ENCODE measurements around the gene CELSR1.

The CELSR1 gene

GRCh38 chr22:46392137-46392844 lies 145.1 kb downstream of the CELSR1 start:
- DNase-seq, result no peak

DNA sequence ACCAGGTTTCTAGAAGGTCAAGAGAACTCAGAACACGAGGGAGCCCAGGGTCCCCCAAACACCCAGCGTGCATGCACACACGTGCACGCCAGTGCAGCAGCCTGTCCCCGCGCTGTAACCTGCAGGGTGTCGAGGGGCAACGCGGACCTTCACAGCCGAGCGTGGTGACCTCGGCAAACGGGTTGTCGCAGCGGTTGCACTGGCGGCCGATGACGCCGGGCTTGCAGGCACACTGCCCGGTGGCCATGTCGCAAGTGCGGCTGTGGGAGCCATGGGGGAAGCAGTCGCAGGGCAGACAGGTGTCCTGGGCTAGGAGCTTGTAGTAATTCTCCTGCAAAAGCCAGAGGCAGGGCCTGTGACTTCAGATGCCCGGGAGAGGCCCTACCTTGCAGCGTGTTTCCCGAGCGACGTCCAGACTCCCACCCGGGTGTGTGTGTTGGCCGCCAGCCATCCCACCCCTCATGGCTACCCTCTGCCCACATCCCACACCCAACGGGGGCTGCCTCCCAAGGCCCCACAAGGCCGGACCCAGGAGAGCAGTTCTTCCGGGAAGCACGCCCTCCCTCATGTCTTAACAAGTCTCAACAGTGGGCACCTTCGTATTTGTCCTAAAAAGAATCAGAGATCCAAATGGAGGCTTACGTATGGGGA lies 145.8 kb downstream of the CELSR1 start:
- DNase-seq, result no peak

DNA sequence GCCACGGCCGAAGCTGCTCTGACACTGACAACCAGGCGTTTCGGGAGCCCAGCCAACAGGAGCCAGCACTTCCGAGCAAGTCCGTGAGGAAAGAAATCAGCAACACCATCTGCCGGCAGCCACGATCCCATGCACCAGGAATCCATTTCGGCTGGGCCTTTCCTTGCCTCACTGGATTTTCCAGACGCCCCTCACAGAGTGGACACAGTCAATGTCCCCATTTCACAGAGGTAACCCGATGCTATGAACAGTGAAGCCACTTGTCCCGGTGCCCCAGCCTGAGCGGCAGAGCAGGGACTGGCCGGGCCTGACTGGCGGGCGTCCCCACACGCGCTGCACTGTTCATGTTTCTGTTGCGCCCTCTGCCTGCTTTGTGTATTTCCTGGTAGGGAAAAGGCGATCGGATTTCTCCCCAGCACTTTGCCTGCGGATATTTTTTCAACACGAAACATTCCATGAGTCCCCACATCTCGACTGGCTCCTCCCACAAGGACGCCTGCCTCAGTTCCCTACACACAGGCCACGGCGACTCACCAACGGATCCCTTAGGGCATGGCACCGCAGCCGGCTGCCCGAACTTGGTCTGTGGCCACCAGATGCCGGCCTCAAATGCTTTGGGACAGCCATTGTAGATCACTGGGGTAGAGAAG lies 146.6 kb downstream of the CELSR1 start:
- DNase-seq, result no peak

- DNase-seq, result no peak
Observed at GRCh38 chr22:46390105-46390651, 147.2 kb downstream of the CELSR1 start.

DNA sequence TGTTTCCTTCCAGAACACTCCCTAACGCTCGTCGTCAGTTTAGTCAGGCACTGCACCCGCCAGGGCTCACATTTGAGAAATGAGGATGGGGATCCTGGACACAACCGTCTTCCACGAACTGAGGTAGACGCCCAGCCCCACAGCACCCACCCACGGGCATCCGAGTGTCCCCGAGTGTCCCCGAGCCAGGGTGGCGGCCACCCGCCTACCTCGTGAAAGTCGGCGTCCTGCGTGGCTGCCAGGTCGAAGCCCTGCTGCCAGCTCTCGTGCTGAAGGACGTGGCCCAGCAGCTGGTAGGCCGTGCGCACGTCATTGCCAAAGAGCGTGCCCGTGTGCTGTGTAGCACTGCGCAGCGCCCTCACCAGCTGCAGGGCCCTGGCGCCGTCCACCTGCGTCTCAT lies 148.3 kb downstream of the CELSR1 start:
- DNase-seq, result no peak

DNA sequence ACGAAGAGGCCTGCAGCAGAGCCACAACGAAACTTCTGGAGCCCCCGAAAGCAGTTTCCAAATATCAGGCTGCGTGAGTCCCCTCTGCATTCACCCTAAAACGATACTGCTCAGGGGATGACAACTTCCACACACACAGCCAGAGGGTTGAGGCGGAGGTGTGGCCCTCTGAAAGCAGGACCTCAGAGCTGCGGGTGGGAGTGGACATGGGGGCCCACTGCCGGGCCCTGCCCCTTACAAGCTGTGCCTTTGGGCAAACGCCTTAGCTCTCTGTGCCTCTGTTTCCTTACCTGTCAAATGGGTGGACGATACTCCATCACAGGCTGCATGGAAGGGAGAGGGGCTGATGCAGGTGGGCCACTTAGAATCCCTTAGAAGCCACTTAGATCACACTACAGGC lies 148.8 kb downstream of the CELSR1 start:
- DNase-seq, result no peak

GRCh38 chr22:46387748-46388147 lies 149.7 kb downstream of the CELSR1 start:
- no peak for DNase-seq

- no peak for DNase-seq
Observed at GRCh38 chr22:46386312-46386711, 151.1 kb downstream of the CELSR1 start.

DNA sequence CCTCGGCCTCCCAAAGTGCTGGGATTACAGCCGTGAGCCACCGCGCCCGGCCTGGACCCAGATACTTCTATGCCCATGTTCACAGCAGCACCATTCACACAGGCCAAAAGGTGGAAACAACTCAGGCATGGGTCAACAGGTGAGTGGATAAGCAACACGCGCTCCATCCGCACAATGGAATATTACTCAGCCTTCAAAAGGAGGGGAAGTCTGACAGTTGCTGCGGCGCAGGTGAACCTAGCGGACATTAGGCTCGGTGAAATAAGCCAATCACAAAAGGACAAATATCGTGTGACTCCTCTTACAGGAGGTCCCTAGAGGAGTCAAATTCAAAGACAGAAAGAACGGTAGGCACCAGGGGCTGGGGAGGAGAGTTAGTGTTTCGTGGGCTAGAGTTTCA lies 154.9 kb downstream of the CELSR1 start:
- no peak for DNase-seq

- DNase-seq, result no peak
Observed at GRCh38 chr22:46381731-46382130, 155.7 kb downstream of the CELSR1 start.

DNA sequence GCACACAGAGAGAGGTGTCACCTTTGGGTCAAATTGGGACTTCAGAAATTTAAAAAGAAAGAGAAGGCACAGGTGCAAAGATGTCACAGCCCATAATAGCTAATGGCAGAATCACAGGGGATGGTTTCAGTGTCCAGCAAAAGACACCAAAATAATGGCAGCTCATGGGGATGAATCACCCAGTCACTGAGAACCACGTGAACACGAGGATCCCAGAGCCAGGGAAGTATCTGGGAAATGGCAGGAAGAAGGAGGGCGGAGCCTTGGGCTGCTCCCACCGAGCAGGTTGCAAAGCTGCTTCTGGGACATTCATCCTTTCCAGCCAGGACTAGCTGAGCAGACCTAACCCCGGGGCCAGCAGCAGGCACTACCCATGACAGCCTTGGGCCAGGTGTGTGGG lies 156.3 kb downstream of the CELSR1 start:
- no peak for DNase-seq

GRCh38 chr22:46380581-46380980 lies 156.8 kb downstream of the CELSR1 start:
- no peak for DNase-seq

- no peak for DNase-seq
Observed at GRCh38 chr22:46380069-46380468, 157.4 kb downstream of the CELSR1 start.

GRCh38 chr22:46379066-46379930 lies 158.1 kb downstream of the CELSR1 start:
- DNase-seq, result no peak

DNA sequence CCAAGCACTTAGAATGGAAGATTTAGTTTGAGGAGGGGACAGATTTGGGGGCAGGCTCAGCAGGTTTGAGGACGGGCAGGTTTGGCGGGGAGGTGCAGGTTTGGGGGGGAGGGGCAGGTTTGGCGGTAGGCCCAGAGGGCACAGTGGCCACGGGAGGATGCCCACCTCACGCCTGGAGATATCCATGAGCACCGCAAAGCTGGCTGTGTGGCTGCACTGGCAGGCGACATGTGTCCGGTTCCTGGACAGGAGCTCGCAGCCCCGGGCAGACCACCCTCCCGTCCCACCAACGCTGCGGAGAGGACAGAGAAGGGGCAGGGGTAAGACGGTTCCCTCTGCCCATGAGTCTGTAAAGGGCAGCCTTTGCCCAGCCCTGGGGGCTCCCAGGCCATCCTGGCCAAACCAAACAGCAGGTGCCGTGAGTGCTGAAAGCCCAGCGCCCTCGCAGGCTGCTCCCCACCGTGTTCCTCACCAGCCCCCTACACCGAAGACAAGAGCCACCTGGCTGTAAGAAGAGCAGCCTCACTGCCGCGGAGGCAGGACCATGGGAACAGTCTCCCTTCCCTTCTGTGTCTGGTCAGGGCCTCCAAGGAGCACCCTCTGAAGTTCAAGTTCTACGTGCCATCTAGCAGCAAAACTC lies 158.9 kb downstream of the CELSR1 start:
- no peak for DNase-seq

GRCh38 chr22:46377525-46378425 lies 159.6 kb downstream of the CELSR1 start:
- no peak for DNase-seq

DNA sequence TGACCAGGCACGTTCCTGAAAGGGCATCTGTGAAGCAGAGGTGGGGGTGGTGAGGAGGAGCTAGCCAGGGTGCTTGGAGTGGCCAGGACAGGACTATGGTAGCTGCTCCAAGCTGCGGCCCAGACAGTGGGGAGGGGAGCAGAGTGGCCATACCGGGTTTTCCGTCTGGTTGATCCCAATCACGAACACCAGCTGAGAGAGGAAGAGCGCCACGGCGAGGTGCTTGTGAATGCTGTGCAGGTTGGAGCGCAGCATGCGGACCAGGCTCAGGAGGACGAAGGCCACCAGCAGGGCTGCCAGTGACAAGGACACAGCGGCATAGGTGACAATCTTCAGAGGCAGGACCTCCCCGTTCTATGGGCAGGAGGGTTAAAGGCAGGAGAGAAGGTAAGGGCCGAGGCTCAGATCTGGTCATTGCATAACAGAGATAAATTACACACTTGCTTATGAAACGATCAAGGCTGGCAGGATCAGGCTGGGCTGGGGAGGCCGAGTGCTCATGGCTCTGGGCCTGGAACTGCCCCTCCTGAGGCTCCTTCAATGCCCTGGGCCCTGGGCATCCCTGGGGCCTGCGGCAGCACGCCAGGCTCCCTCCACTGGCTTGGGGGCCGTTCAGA lies 160.4 kb downstream of the CELSR1 start:
- DNase-seq, result no peak

- DNase-seq, result no peak
Observed at GRCh38 chr22:46376111-46376510, 161.3 kb downstream of the CELSR1 start.

DNA sequence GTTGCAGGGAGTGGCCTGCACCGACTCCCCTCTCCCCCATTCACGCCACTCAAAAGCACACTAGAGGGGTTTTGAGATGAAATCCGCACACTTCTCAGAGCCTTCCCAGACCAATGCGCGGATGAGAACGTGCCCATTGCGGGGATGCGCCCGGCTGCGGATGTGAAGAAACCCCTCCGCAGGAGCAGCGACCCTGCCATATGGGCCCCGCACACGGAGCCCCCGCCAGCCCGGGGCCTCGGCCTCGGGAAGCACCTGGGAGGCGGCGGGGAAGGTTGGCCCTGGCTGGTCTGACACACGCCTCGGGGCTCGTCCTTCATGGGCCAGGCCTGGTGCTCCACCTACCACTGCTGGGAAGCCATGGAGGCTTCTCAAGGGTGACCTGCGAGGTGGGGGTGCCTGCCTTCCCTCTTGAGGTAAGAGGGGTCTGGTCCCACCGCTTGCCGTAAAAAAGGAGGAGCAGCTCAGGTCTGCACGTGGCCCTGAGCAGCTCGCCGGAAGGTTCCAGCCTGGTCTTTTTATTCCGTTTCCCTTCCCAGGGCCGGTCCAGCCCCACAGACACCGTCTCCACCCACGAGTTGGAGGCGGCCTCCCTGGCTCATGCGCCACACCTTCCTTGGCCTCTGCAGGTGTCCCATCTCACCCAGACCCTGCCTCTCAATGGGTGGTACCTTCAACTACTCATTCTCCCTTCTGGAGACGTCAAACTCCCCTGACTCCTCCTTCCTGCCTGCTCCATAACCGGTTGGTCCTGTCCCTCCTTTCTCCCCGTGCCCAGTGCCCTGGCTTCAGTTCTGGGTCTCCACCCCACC lies 162.6 kb downstream of the CELSR1 start:
- DNase-seq, result no peak
